Inflammatory macrophage (primary cell): Measurements from ENCODE around the gene BBOX1.

ENCODE experiments used
- DNase-seq, 2 donors: peaks; one replicate each; pipeline ENCODE4 v3.0.0-alpha.2; 2020 to 2022

Gene BBOX1

DNA sequence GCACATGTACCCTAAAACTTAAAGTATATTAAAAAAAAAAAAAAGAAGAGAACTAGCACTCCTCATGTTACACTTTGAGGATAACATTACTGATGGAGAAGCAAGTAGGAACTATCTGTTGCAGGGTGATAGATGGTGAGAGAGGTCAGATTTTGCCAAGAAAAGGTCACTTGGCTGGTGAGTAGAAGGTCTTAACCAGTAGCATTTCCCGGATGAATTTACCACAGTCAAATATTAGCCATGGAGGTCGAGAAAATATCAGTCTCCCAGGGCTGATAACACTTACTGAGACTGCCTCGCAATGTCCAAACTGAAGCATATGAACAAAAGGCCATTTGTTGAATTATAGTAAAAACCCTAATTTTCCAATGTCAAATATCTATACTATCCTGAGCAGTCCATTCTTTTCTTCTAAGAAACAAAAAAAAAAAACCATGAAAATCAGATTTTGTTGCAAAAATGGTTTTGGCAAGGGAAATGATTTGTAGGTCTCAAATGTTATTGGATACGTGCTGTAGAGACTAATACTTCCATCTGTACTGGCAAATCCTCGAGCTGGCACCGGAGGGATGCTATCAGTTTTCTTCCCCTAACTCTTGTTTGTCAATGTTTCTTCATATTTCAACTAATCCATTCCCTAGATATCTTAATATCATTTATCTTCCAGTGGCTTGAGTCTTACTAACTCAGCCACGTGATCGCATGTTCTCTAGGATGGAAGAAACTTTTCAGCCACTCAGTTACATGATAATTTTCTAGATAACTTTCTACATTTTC, 14.5 kb upstream of the BBOX1 start:
- DNase-seq = no peak

DNA sequence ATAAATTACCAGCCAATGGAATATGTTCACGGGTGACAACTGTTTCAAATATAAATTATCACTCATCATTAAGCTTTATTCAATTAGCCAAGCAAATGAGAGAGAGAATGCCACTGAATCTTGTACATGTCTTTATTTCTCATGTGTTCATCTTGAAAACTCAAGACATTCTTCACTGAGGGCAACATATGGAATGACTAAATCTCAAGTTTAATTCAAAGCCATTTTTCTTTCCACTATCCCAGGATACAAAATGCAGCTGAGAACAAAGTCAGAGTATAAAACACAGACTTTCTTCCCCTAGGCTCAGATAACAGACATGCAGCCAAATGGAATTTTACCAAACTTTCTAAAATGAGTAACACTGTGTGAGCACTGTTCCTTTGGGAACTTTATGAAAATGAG, 12.1 kb upstream of the BBOX1 start:
- DNase-seq = no peak

GRCh38 chr11:27029966-27030365, 10.6 kb upstream of the BBOX1 start:
- DNase-seq = no peak

DNA sequence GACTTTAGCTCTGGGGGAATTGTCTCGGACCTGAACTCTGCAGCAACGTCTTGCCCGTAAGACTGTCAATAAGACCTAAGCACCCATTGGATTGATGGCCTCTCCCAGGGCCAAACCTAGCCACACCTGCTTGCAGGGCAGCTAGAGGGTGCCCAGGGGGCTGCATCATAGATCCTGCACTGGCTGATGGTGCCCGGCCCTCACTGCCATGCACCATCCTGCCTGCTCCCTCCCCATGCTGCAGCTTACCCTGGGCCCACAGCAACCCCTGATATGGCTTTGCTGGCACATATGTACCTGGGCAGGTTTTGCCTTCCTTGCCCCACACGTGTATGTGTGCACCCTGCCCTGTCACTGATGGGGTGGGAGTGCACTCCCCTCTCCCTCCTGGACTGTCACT, 8.9 kb upstream of the BBOX1 start:
- no peak for DNase-seq

DNA sequence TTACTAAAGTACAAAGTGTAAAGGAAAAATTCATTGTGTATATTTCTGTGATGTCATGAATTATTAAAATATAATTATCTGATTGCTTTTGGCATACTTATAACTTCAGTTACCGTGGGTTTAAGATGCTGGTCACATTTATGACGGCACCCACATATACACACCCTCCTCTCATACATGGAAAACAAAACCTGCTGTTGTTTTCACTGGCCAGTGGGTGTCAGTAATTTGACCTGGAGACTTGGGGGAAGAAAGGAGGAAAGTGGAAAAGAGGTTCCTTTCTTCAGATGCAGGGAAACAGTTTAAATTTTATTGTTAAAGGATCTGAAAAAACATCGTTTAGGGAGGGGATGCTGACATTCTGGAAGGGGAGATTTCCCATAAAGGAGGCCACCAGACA, 742 bp upstream of the BBOX1 start:
- DNase-seq = no peak

DNA sequence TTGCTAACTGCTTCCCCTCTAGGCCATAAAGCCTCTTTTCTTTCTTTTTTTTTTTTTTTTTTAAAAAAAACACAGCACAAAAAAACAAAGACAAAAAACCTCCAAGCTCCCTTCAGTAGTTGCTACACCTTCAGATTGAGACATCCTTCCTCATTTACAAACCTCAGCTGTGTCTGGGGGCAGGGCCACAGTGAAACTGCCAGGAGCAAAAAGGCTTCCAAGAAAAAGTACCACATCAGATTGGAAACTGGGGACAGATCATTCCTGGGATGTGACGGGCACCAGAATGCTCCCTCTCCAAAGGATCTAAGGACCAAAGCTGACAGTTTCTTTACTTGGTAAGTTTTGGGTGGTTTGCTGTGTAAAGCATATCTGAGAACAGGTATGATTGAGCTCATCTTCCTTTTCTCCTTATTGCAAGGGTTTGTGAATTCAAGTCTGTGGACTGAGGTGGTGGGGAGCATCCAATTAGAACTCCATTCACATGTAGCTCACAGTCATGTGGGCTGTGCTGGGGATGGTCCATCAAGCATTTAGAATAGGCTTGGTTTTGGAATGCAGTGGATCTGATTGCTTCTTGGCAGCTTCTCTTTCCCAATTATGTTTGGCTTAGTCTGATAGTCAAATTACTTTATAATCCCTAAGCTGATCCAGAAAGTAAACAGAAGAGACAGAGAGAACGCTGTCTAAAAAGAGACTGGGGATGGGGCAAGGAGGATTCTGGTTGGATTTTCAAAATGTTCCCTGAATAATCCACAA, 705 bp downstream of the BBOX1 start:
- DNase-seq = no peak

DNA sequence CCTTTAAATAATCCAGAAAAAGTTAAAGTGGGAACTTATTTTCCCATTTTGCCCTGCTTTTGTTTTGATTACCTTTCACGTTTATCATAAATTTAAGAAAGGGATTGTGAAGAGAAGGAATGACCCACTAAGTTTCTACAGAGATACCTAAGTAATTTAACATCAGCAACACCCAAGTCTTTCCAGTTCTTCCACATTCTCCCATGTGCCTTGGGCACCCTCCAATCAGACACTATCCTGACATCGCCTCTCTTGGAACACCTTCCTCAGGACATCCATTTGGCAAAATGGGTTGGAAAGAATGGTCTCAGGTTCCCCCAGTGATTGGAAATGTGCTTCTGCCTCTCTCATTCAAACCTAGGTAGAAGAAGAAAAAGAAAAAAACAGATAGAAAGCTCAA, 6.3 kb downstream of the BBOX1 start:
- DNase-seq = no peak

- no peak for DNase-seq
Observed at GRCh38 chr11:27052668-27053067, 12.1 kb downstream of the BBOX1 start.

DNA sequence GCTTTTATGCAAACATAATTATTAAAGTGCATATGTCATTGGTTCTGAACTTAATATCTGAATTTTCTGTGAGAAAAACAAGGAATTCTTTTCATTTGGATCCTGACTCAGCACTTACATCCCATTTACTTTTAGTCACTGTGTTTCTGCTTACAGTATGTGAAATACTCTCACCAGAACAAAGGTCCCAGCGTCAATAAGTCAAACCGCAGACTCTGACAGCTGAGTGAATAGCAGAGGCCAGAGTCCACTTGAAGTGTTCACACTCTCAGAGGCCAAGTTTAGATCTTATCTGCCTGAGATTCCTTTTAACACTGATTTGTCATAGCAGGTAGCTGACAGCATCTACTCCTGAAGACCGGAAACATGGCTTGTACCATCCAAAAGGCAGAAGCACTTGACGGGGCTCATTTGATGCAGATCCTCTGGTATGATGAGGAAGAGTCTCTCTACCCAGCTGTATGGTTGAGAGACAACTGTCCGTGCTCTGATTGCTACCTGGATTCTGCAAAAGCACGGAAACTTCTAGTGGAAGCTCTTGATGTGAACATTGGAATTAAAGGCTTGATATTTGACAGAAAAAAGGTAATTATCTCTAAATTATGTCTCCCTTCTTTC, 14.6 kb downstream of the BBOX1 start:
- DNase-seq = no peak

DNA sequence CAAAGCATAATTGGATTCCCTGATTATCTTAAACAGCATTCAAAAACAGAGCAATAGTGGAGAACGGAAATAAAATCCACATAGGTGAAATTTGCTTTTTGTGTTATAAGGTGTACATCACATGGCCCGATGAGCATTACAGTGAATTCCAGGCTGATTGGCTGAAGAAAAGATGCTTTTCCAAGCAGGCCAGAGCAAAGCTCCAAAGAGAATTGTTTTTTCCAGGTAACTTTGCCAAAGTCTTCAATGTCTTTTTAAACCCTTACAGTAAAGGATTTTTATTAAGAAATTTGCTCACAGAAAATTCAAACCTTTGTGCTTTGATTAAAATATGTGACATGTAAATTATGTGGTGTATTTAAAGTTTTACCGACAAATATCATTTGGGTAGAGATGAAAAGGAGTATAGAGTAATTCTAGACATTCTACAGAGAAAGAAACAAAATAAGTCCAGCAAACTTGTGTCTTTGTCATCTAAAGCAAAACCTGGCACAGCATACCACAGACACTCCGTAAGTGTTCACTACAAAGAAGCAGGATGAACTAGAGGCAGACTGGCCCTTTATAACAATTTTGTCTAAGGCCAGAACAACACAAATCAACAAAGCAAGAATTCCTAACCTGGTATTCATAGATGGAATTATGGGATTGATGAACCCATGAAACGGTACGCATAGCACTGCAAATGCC, 16.6 kb downstream of the BBOX1 start:
- DNase-seq = no peak

GRCh38 chr11:27058456-27058855, 17.8 kb downstream of the BBOX1 start:
- DNase-seq = no peak

DNA sequence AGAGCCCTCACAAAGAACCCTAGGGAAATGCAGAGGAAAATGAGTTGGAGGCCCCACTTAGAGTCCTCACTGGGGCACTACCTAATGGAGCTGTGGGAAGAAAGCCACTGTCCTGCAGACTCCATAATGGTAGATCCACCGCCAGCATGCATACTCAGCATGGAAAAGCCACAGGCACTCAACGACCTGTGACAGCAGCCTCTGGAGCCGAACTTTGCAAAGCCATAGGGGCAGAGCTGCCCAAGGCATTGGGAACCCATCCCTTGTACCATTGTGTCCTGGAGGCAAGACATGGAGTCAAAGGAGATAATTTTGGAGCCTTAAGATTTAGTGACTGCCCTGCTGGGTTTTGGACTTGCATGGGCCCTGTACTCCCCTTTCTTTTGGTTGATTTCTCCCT, 18.8 kb downstream of the BBOX1 start:
- DNase-seq = no peak

GRCh38 chr11:27060816-27061460, 20.3 kb downstream of the BBOX1 start:
- no peak for DNase-seq

- DNase-seq = no peak
Observed at GRCh38 chr11:27061461-27061821, 20.8 kb downstream of the BBOX1 start.

- no peak for DNase-seq
Observed at GRCh38 chr11:27064086-27064485, 23.5 kb downstream of the BBOX1 start.

GRCh38 chr11:27075192-27075591, 34.6 kb downstream of the BBOX1 start:
- DNase-seq = no peak

GRCh38 chr11:27075655-27076054, 35.0 kb downstream of the BBOX1 start:
- DNase-seq = no peak

DNA sequence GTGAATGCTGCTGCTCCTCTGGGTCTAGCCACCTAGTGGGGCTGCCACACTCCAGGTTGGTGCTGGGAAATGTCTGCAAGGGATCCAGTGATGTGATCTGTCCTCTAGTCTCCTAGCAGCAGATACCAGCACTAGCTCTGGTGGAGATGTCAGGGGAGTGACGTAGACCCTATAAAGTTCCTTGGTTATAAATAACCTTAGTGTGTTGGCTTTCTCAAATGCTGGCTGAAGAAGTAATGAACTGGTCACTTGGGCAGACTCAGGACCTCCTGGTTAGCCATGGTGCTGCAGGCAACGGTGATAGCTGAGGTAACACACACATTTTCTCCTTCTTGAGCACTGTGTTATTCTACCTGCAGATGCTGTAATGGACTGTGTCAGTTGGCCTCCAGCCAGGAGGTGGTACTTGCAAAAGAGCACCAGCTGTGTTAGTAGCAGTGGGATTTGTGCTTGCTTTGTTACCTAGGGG, 35.5 kb downstream of the BBOX1 start:
- DNase-seq = no peak

DNA sequence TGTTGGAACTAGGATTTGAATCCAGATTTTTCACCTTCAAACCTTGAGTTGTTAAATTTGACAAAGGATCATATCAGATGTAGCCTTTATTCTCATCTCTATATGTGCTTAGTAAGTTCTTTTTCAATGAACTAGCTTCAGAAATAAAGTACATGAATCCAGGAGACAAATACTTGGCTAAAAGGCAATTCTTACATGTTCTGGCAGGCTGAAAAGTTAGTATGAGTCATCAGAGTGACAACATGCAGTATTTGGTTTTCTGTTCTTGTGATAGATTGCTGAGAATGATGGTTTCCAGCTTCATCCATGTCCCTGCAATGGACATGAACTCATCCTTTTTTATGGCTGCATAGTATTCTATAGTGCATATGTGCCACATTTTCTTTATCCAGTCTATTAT, 40.4 kb downstream of the BBOX1 start:
- DNase-seq = no peak

DNA sequence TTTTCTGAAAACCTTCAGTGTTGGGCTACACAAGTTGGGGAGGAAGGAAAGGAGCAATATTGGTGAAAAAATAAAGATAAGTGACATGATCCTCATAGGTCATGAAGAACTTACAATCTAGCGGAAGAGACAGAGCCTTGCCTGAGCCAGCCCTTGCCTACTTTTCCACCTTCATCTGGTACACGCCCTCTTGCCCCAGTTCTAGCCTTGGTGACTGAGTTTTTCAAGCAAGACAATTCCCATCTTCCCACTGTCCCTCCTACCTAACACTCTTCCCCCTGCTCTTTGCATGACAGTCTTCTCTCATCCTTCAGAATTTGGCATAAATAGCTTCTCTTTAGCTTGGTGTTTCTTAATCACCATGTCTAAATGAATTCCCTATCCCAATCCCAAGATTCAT, 42.6 kb downstream of the BBOX1 start:
- DNase-seq = no peak

- DNase-seq = no peak
Observed at GRCh38 chr11:27083782-27084181, 43.2 kb downstream of the BBOX1 start.

DNA sequence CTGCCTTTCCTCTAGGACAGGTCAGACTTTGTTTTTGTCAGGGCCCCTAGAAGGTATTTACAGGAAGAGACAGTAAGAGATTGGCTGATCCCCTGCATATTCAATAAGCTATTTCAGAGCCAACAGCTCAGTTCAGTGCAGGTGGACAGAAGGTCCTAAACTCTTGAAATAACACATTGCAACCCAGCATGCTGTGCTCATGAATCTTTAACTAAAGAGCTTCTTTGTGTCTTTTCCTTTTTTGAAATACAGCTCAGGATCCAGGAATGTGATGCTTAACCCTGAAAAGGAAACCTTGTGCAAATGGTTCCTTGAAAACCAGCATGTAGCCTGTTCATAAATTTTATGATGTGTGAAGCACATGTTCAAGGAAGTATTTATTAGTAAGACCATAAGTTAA, 43.9 kb downstream of the BBOX1 start:
- DNase-seq = no peak

DNA sequence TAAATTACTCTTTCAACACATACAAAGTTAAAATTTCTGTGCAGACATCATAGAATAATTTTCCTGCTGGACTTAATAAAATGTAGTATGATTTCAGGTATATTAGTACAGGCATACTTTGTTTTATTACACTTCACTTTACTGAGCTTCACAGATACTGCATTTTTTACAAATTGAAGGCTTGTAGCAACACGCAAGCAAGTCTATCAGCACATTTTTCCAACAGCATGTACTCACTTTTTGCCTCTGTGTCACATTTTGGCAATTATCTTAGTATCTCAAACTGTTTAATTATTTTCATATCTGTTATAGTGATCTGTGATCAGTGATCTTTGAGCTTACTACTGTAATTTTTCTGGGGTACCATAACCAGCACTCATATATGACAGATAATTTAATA, 44.5 kb downstream of the BBOX1 start:
- no peak for DNase-seq
